Measurements from ENCODE around the gene TINAGL1. TPM values are rescaled to one million over a fixed set of nuclear protein-coding genes. Genes with fewer than 3 reads are reported as not detected.
A peak's percentile ranks its signal among the peaks of the same experiment; 100 is the strongest.

The TINAGL1 gene
- total and polyA plus RNA-seq, 2 of the 13 experiments (the other 11 are each of a cell fraction or from before 2014, with no cell fraction given), result 24.7 to 76.8 TPM

GRCh38 chr1:31575369-31576140 is 760 bp upstream of the TINAGL1 start (continued):
- TF ChIP-seq REPIN1 (CRISPR knock-in tag; IDR thresholded peaks at IDR 0.05; ENCODE audit: borderline replicate concordance, low read depth), result peak; percentile 64; the same call in 1 of the 2 replicates
- TF ChIP-seq, protein P1, sequence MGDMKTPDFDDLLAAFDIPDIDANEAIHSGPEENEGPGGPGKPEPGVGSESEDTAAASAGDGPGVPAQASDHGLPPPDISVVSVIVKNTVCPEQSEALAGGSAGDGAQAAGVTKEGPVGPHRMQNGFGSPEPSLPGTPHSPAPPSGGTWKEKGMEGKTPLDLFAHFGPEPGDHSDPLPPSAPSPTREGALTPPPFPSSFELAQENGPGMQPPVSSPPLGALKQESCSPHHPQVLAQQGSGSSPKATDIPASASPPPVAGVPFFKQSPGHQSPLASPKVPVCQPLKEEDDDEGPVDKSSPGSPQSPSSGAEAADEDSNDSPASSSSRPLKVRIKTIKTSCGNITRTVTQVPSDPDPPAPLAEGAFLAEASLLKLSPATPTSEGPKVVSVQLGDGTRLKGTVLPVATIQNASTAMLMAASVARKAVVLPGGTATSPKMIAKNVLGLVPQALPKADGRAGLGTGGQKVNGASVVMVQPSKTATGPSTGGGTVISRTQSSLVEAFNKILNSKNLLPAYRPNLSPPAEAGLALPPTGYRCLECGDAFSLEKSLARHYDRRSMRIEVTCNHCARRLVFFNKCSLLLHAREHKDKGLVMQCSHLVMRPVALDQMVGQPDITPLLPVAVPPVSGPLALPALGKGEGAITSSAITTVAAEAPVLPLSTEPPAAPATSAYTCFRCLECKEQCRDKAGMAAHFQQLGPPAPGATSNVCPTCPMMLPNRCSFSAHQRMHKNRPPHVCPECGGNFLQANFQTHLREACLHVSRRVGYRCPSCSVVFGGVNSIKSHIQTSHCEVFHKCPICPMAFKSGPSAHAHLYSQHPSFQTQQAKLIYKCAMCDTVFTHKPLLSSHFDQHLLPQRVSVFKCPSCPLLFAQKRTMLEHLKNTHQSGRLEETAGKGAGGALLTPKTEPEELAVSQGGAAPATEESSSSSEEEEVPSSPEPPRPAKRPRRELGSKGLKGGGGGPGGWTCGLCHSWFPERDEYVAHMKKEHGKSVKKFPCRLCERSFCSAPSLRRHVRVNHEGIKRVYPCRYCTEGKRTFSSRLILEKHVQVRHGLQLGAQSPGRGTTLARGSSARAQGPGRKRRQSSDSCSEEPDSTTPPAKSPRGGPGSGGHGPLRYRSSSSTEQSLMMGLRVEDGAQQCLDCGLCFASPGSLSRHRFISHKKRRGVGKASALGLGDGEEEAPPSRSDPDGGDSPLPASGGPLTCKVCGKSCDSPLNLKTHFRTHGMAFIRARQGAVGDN (CRISPR knock-in tag; IDR thresholded peaks at IDR 0.05), result peak; percentile 79
- no peak for TF ChIP-seq ZNF234 (CRISPR knock-in tag; conservative IDR thresholded peaks at IDR 0.05)
- TF ChIP-seq ZNF431 (CRISPR knock-in tag; IDR thresholded peaks at IDR 0.05; ENCODE audit: borderline replicate concordance, low read depth), result 0 out of 2 replicates have a peak, but pooled peaks have one; percentile 48
- TF ChIP-seq ASH2L (IDR thresholded peaks at IDR 0.05; ENCODE audit: insufficient read length, low read depth, low read length), result peak; percentile 29
- TF ChIP-seq ARHGAP35 (CRISPR knock-in tag; IDR thresholded peaks at IDR 0.05; ENCODE audit: borderline replicate concordance), result no peak
- 0 out of 2 replicates have a peak, but pooled peaks have one; percentile 9 for TF ChIP-seq PRMT3 (CRISPR knock-in tag; IDR thresholded peaks at IDR 0.05; ENCODE audit: borderline replicate concordance, low read depth)
- no peak for TF ChIP-seq ZSCAN31 (CRISPR knock-in tag; IDR thresholded peaks at IDR 0.05; ENCODE audit: low read depth)
- peak; percentile 87 for TF ChIP-seq ZBTB7A (CRISPR knock-in tag; IDR thresholded peaks at IDR 0.05)
- TF ChIP-seq HNRNPLL (IDR thresholded peaks at IDR 0.05; ENCODE audit: low read depth, low read length, poor library complexity, severe bottlenecking), result no peak
- peak; percentile 24; the same call in 1 of the 2 replicates for TF ChIP-seq MED13 (CRISPR knock-in tag; IDR thresholded peaks at IDR 0.05)
- TF ChIP-seq, protein P2, sequence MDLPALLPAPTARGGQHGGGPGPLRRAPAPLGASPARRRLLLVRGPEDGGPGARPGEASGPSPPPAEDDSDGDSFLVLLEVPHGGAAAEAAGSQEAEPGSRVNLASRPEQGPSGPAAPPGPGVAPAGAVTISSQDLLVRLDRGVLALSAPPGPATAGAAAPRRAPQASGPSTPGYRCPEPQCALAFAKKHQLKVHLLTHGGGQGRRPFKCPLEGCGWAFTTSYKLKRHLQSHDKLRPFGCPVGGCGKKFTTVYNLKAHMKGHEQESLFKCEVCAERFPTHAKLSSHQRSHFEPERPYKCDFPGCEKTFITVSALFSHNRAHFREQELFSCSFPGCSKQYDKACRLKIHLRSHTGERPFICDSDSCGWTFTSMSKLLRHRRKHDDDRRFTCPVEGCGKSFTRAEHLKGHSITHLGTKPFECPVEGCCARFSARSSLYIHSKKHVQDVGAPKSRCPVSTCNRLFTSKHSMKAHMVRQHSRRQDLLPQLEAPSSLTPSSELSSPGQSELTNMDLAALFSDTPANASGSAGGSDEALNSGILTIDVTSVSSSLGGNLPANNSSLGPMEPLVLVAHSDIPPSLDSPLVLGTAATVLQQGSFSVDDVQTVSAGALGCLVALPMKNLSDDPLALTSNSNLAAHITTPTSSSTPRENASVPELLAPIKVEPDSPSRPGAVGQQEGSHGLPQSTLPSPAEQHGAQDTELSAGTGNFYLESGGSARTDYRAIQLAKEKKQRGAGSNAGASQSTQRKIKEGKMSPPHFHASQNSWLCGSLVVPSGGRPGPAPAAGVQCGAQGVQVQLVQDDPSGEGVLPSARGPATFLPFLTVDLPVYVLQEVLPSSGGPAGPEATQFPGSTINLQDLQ (CRISPR knock-in tag; IDR thresholded peaks at IDR 0.05), result no peak
- TF ChIP-seq, protein P3, sequence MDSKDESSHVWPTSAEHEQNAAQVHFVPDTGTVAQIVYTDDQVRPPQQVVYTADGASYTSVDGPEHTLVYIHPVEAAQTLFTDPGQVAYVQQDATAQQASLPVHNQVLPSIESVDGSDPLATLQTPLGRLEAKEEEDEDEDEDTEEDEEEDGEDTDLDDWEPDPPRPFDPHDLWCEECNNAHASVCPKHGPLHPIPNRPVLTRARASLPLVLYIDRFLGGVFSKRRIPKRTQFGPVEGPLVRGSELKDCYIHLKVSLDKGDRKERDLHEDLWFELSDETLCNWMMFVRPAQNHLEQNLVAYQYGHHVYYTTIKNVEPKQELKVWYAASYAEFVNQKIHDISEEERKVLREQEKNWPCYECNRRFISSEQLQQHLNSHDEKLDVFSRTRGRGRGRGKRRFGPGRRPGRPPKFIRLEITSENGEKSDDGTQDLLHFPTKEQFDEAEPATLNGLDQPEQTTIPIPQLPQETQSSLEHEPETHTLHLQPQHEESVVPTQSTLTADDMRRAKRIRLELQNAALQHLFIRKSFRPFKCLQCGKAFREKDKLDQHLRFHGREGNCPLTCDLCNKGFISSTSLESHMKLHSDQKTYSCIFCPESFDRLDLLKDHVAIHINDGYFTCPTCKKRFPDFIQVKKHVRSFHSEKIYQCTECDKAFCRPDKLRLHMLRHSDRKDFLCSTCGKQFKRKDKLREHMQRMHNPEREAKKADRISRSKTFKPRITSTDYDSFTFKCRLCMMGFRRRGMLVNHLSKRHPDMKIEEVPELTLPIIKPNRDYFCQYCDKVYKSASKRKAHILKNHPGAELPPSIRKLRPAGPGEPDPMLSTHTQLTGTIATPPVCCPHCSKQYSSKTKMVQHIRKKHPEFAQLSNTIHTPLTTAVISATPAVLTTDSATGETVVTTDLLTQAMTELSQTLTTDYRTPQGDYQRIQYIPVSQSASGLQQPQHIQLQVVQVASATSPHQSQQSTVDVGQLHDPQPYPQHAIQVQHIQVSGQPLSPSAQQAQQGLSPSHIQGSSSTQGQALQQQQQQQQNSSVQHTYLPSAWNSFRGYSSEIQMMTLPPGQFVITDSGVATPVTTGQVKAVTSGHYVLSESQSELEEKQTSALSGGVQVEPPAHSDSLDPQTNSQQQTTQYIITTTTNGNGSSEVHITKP (CRISPR knock-in tag; IDR thresholded peaks at IDR 0.05; ENCODE audit: low read depth), result no peak
- no peak for TF ChIP-seq XRCC5 (optimal IDR thresholded peaks at IDR 0.05; ENCODE audit: low read length)
- peak; percentile 30; the same call in 1 of the 2 replicates for TF ChIP-seq RFXAP (CRISPR knock-in tag; IDR thresholded peaks at IDR 0.05; ENCODE audit: borderline replicate concordance)
- TF ChIP-seq NFE2L2 (IDR thresholded peaks at IDR 0.05; ENCODE audit: low read length), result no peak
- TF ChIP-seq LCORL (IDR thresholded peaks at IDR 0.05), result no peak
- peak; percentile 96 for TF ChIP-seq LCORL (CRISPR knock-in tag; IDR thresholded peaks at IDR 0.05)

Data from HepG2 (cell line).